Stimulated activated naive CD8-positive, alpha-beta T cell treated with anti-CD3 and anti-CD28 coated beads, Interleukin-15, amount 100 ng/mL, for 72 hours (primary cell): Measurements from ENCODE around the gene CD80.
"Not testable (repeated sequence)": the region's sequence is repeated elsewhere in the genome, so short reads cannot be mapped to it uniquely, and the experiment has no call there.

Experiments used
- ATAC-seq: fragments of 150-1000 bp; cut with Tn5 transposase; 2 replicates; pipeline ENCODE4 v1.10.0; 2021; ENCODE audit warnings: mild to moderate bottlenecking, moderate library complexity
- DNase-seq, 2 donors: peaks; one replicate each; pipeline ENCODE4 v3.0.0; 2021 to 2022
- H3K27ac Mint-ChIP-seq, 2 donors: one replicate each; pipeline ENCODE4 v1.8.0; 2022; ENCODE audit warnings: mild to moderate bottlenecking in 2 of 2, mixed read lengths in 2 of 2, moderate library complexity in 2 of 2
- H3K27me3 Mint-ChIP-seq: one replicate; pipeline ENCODE4 v1.8.0; 2022; ENCODE audit warnings: mixed read lengths
- H3K4me1 Mint-ChIP-seq: one replicate; pipeline ENCODE4 v1.8.0; 2022; ENCODE audit warnings: mild to moderate bottlenecking, mixed read lengths
- H3K4me3 Mint-ChIP-seq, 2 donors: one replicate each; pipeline ENCODE4 v1.8.0; 2022; ENCODE audit warnings: mild to moderate bottlenecking in 2 of 2, mixed read lengths in 2 of 2, moderate library complexity in 1 of 2
- H3K9me3 Mint-ChIP-seq, 2 donors: one replicate each; pipeline ENCODE4 v1.8.0; 2022; ENCODE audit warnings: mixed read lengths in 2 of 2

The CD80 gene

GRCh38 chr3:119562307-119562961, 3.0 kb upstream of the CD80 start:
- ATAC-seq: peak; percentile 92
- H3K4me3 Mint-ChIP-seq: peak overlapping the region; percentile 36 to 78

DNA sequence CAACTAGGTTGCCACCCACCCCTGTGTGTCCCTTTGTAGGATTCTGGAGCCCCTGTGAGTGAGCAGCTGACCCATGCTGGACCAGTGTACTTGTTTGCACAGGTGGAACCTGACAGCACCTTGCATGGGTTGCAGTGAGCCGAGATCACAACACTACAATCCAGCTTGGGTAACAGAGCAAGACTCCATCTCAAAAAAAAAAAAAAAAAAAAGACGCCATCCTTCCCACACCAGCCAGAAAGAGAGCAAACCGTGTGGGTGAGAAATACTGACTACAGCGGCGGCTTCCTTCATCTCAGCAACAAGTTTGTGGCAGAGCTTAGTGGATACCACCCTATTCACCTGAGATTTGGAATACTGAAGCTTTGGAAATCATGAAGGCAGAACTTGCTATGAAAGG, 746 bp upstream of the CD80 start:
- peaks cover 17% of the 10 kb centered on the region for H3K27me3 Mint-ChIP-seq
- no peaks in the 10 kb centered on the region for H3K9me3 Mint-ChIP-seq
- peak overlapping the region in 1 of 2 donors; percentile 74 for H3K4me3 Mint-ChIP-seq
- no peak for DNase-seq
- H3K27ac Mint-ChIP-seq: peak overlapping the region in 1 of 2 donors; percentile 34
- H3K4me1 Mint-ChIP-seq: peaks cover 64% of the 10 kb centered on the region
- ATAC-seq: no peak

More at GRCh38 chr3:119562307-119562961, 3.0 kb upstream of the CD80 start:
- Mint-ChIP-seq H3K27ac (peak overlapping the region; percentile 90 to 92), H3K4me1 (peaks cover 54% of the 10 kb centered on the region), H3K27me3 (peaks cover 19% of the 10 kb centered on the region), H3K9me3 (no peaks in the 10 kb centered on the region)
- DNase-seq: peak; percentile 64 to 78

GRCh38 chr3:119558626-119559317, 642 bp downstream of the CD80 start:
- peak overlapping the region; percentile 58 to 74 for H3K4me3 Mint-ChIP-seq
- H3K27me3 Mint-ChIP-seq: peaks cover 17% of the 10 kb centered on the region
- DNase-seq (no peak), ATAC-seq (no peak)
- H3K27ac Mint-ChIP-seq: peak overlapping the region in 1 of 2 donors; percentile 38
- H3K9me3 Mint-ChIP-seq: no peaks in the 10 kb centered on the region
- H3K4me1 Mint-ChIP-seq: peaks cover 72% of the 10 kb centered on the region

DNA sequence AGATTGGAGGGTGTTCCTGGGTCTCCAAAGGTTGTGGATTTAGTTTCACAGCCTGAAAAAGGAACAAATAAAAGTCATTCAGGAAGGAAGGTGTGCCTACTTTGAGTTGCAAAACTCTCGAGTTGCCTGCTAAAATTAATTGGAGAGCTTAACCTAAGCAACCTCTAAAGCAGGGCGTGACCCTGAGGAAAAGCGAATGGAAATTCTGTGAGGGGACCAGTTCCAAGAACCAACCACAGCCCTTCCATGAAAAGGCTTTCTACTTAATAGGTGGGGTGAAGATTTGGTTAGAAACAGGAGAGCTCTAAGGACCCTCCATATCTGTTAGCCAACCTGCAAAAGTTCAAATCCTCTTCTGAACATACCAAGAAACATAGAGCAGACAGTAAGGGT, 1.5 kb downstream of the CD80 start:
- DNase-seq: no peak
- Mint-ChIP-seq H3K4me3 (peak overlapping the region; percentile 58 to 74), H3K4me1 (peaks cover 71% of the 10 kb centered on the region), H3K27me3 (peaks cover 17% of the 10 kb centered on the region), H3K27ac (peak overlapping the region; percentile 43 to 75), H3K9me3 (no peaks in the 10 kb centered on the region)
- ATAC-seq: no peak

GRCh38 chr3:119557192-119557876, 2.1 kb downstream of the CD80 start:
- ATAC-seq (no peak), DNase-seq (no peak)
- Mint-ChIP-seq H3K27me3 (peaks cover 17% of the 10 kb centered on the region), H3K4me3 (peak overlapping the region; percentile 58 to 74), H3K9me3 (no peaks in the 10 kb centered on the region), H3K4me1 (peaks cover 66% of the 10 kb centered on the region), H3K27ac (peak overlapping the region in 1 of 2 donors; percentile 48)

GRCh38 chr3:119555929-119556328, 3.5 kb downstream of the CD80 start:
- Mint-ChIP-seq H3K4me3 (peak overlapping the region; percentile 20 to 74), H3K27me3 (peaks cover 17% of the 10 kb centered on the region), H3K27ac (peak overlapping the region in 1 of 2 donors; percentile 31), H3K4me1 (peaks cover 56% of the 10 kb centered on the region), H3K9me3 (no peaks in the 10 kb centered on the region)
- no peak for ATAC-seq
- no peak for DNase-seq

DNA sequence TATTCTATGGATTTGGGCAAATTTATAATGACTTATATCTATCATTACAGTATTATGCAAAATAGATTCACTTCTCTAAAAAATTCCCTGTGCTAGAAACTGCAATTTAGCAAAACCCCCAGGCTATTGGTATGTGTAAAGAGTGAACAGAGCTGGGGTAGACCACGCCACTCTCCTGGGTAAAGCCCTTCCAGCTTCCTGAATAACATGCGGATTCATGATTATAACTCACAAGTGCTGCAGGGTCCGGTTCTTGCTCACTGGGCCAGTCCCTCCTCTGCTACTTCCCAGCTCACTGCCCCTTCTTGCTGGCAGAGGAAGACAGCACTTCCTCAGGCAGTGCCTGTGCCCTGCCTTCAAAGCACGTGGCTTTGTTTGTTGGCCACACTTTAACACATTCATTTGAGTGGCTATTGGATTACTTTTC, 4.1 kb downstream of the CD80 start:
- DNase-seq (no peak), ATAC-seq (no peak)
- Mint-ChIP-seq H3K4me1 (peaks cover 57% of the 10 kb centered on the region), H3K9me3 (no peaks in the 10 kb centered on the region), H3K27ac (peak overlapping the region in 1 of 2 donors; percentile 24), H3K27me3 (peaks cover 17% of the 10 kb centered on the region), H3K4me3 (peak overlapping the region in 1 of 2 donors; percentile 74)

DNA sequence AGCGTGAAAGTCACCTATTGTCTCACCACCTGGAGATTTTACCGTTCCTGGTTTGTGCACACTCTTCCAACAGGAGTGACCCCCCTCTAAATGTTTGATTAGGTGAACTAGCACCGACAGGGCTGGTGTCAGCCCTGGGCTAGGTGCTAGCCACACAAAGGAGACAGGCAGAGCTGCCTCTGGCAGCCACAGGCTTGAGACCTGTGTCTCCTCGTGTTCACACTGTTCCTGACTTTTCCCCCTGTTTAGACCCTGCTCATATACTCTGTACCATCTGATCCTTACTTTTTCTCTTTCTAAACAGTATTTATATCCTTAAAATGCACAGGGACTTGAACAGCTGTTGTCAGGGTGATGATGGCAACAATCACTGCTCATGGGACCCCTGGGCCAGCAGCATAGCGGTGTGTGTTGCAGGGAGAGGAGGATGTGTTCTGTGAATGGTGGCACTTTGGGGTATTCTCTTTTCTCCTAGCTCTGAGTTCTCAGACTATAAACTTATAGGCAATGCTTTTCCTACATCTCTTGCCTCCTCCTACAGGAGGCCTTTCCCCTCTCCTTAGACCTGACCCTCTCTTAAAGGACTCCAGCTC, 5.5 kb downstream of the CD80 start:
- ATAC-seq: no peak
- Mint-ChIP-seq H3K4me1 (peaks cover 45% of the 10 kb centered on the region), H3K4me3 (no peak overlapping the region), H3K9me3 (no peaks in the 10 kb centered on the region), H3K27me3 (peaks cover 17% of the 10 kb centered on the region), H3K27ac (no peak overlapping the region)
- no peak for DNase-seq

DNA sequence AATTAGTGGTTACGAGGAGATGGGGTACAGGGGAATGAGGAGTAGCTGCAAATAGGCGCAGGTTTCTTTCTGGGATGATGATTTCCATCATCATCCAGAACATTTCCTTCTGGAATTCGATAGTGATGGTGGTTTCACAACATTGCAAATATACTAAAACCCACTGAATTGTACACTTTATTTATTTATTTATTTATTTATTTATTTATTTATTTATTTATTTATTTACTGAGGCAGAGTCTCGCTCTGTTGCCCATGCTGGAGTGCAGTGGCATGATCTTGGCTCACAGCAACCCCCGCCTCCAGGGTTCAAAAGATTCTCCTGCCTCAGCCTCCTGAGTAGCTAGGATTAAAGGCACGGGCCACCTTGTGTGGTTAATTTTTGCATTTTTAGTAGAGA, 6.5 kb downstream of the CD80 start:
- not testable (repeated sequence) for H3K9me3 Mint-ChIP-seq, H3K27ac Mint-ChIP-seq, DNase-seq, H3K4me3 Mint-ChIP-seq, ATAC-seq
- Mint-ChIP-seq H3K4me1 (peaks cover 39% of the 10 kb centered on the region), H3K27me3 (peaks cover 17% of the 10 kb centered on the region)

GRCh38 chr3:119551598-119551997, 7.8 kb downstream of the CD80 start:
- no peaks in the 10 kb centered on the region for H3K9me3 Mint-ChIP-seq
- H3K27me3 Mint-ChIP-seq: peaks cover 14% of the 10 kb centered on the region
- no peak for ATAC-seq
- no peak overlapping the region for H3K4me3 Mint-ChIP-seq
- H3K4me1 Mint-ChIP-seq: peaks cover 26% of the 10 kb centered on the region
- DNase-seq: no peak
- H3K27ac Mint-ChIP-seq: no peak overlapping the region

- H3K4me3 Mint-ChIP-seq: no peak overlapping the region
- H3K27ac Mint-ChIP-seq: no peak overlapping the region
- H3K27me3 Mint-ChIP-seq: peaks cover 1% of the 10 kb centered on the region
- H3K4me1 Mint-ChIP-seq: peaks cover 14% of the 10 kb centered on the region
- DNase-seq: no peak
- no peaks in the 10 kb centered on the region for H3K9me3 Mint-ChIP-seq
- no peak for ATAC-seq
Observed at GRCh38 chr3:119550192-119550910, 9.1 kb downstream of the CD80 start.

DNA sequence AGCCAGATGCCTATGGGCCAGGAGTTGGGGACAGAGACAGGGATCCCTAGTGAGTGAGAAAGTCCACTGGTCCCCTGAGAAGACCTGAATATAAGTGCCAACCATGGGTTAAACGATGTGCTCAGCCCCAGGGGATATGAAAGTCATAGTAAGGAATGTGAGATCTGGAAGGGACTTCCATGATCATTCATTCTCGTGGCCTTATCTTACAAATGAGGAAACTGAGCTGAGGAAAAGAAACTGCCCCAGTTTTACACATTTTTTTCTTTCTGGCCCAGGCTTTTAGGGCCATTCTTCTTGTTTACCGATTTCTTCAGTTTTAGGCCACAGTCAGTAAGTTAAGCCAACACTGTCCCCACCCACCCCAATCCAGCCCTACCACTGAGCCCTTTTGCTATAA, 11.1 kb downstream of the CD80 start:
- no peaks in the 10 kb centered on the region for H3K27me3 Mint-ChIP-seq
- ATAC-seq: no peak
- H3K27ac Mint-ChIP-seq: no peak overlapping the region
- H3K4me1 Mint-ChIP-seq: peaks cover 4% of the 10 kb centered on the region
- DNase-seq: no peak
- H3K9me3 Mint-ChIP-seq: no peaks in the 10 kb centered on the region
- H3K4me3 Mint-ChIP-seq: no peak overlapping the region

DNA sequence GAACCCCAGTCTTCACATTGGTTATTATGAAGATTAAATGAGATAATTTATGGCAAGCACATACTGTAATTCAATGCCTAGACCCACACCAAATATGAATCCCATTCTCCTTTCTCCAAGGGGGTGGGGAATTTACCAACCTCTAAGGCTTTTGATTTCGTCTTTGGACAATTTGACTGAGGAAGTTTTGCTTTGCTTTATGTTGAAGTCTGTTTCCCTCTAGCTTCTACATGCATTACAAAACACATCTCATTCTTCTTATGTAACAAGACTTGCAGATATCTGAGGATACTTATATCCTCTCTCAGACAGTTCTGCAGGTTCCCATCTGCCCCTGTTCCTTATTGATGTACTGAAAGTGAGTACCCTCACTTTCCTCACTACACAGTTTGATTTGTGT, 12.2 kb downstream of the CD80 start:
- no peak for ATAC-seq
- Mint-ChIP-seq H3K4me1 (peaks cover 7% of the 10 kb centered on the region), H3K27me3 (no peaks in the 10 kb centered on the region), H3K9me3 (no peaks in the 10 kb centered on the region), H3K4me3 (no peak overlapping the region), H3K27ac (no peak overlapping the region)
- DNase-seq: no peak

- peaks cover 18% of the 10 kb centered on the region for H3K4me1 Mint-ChIP-seq
- H3K27ac Mint-ChIP-seq: peak overlapping the region in 1 of 2 donors; percentile 10
- no peaks in the 10 kb centered on the region for H3K27me3 Mint-ChIP-seq
- DNase-seq (no peak), ATAC-seq (no peak)
- no peak overlapping the region for H3K4me3 Mint-ChIP-seq
- H3K9me3 Mint-ChIP-seq: no peaks in the 10 kb centered on the region
Observed at GRCh38 chr3:119543147-119543546, 16.3 kb downstream of the CD80 start.

DNA sequence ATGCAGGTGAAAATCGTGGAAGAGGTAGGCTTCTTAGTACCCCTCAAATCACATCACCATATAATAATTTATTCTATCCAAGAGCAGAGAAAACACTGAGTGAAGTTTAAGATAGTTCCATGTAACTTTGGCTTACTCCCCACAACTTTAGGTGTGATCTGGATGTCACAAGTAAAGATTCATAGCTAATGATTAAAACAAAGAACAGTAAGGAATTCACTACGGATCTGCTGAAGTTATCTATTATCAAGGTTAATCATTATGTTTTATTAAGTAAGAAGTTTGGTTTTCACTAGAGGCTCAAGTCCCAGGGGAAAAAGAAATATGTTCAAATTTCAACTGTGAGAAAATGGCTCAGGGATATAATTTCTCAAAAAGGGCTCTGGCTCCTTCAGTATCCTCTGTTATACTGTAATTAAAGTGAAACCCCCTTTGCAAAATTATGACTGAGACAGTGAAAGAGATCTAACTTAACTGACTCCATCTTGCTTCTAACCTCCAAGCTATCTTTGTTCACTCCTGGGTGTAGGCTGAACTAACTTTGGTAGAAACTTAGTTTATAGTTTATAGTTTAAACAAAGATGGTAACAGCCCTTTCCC, 17.1 kb downstream of the CD80 start:
- Mint-ChIP-seq H3K9me3 (no peaks in the 10 kb centered on the region), H3K4me1 (peaks cover 18% of the 10 kb centered on the region), H3K27ac (no peak overlapping the region), H3K4me3 (peak overlapping the region in 1 of 2 donors; percentile 3), H3K27me3 (no peaks in the 10 kb centered on the region)
- ATAC-seq (no peak), DNase-seq (no peak)
